OCI-LY3 (cell line): Measurements from ENCODE around the gene HOXD12.

Source experiments
- EZH2phosphoT487 ChIP-seq: fragments of 200-600 bp; shearing (Covaris generic); IDR thresholded peaks from 2 replicates; pipeline ENCODE4 v1.6.1; 2018; ENCODE audit warnings: antibody characterized with exemption, mixed run types, low read depth
- TF ChIP-seq, protein P1 (sequence below): fragments of 200-600, 300-600 bp; sonication (generic); IDR thresholded peaks from 2 replicates; pipeline ENCODE4 v1.5.1; 2014; ENCODE audit warnings: antibody characterized with exemption, low read length, low read depth

DNA sequence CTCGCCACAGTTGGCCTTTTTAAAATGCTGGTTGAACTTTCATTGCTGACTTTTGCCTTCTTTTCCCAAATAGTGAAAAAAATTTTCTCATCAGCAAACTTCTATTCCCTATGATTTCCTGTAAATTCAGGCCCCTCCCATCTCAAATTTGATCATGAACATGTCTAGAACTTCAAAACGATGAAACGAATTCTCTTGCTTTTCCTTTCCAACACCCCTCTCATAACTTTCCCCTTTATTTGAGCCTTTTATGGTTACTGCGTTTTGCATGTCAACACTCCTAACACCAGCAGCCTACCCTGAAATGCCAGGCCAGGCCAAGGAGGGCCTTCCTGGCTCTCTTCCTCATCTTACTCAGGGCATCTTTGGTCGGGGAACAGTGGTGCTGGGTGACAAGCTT lies 8.7 kb upstream of the HOXD12 start:
- TF ChIP-seq, protein P1, sequence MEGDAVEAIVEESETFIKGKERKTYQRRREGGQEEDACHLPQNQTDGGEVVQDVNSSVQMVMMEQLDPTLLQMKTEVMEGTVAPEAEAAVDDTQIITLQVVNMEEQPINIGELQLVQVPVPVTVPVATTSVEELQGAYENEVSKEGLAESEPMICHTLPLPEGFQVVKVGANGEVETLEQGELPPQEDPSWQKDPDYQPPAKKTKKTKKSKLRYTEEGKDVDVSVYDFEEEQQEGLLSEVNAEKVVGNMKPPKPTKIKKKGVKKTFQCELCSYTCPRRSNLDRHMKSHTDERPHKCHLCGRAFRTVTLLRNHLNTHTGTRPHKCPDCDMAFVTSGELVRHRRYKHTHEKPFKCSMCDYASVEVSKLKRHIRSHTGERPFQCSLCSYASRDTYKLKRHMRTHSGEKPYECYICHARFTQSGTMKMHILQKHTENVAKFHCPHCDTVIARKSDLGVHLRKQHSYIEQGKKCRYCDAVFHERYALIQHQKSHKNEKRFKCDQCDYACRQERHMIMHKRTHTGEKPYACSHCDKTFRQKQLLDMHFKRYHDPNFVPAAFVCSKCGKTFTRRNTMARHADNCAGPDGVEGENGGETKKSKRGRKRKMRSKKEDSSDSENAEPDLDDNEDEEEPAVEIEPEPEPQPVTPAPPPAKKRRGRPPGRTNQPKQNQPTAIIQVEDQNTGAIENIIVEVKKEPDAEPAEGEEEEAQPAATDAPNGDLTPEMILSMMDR = no peak
- TF ChIP-seq EZH2phosphoT487 = no peak
